ENCODE measurements around the gene OR6A2.
"Not testable (repeated sequence)": the region's sequence is repeated elsewhere in the genome, so short reads cannot be mapped to it uniquely, and the experiment has no call there.

OR6A2 gene

GRCh38 chr11:6799402-6799801 lies at the start of gene OR6A2:
OR6A2 (minus strand) TSS chr11:6799689; CDS start chr11:6795708, 3,981 bp downstream.
- DNase-seq = no peak

- DNase-seq = no peak
Observed at GRCh38 chr11:6845383-6845782, 45.9 kb upstream of the OR6A2 start, which contains the start of gene OR10A5. OR10A5 (plus strand) TSS chr11:6845683; CDS start chr11:6845683, 0 bp downstream.

- no peak for DNase-seq
Observed at GRCh38 chr11:6844356-6844755, 44.9 kb upstream of the OR6A2 start.

- no peak for DNase-seq
Observed at GRCh38 chr11:6843670-6844069, 44.2 kb upstream of the OR6A2 start.

- DNase-seq = no peak
Observed at GRCh38 chr11:6841694-6842093, 42.2 kb upstream of the OR6A2 start.

- DNase-seq = no peak
Observed at GRCh38 chr11:6834021-6834420, 34.5 kb upstream of the OR6A2 start.

GRCh38 chr11:6833356-6833755 lies 33.9 kb upstream of the OR6A2 start:
- no peak for DNase-seq

GRCh38 chr11:6828103-6828502 lies 28.6 kb upstream of the OR6A2 start:
- no peak for DNase-seq

GRCh38 chr11:6825231-6825744 lies 25.8 kb upstream of the OR6A2 start:
- no peak for DNase-seq

- DNase-seq = no peak
Observed at GRCh38 chr11:6824136-6824823, 24.8 kb upstream of the OR6A2 start.

GRCh38 chr11:6818967-6819366 lies 19.5 kb upstream of the OR6A2 start:
- no peak for DNase-seq

- DNase-seq = no peak
Observed at GRCh38 chr11:6817694-6818093, 18.2 kb upstream of the OR6A2 start.

GRCh38 chr11:6813656-6814055 lies 14.2 kb upstream of the OR6A2 start:
- DNase-seq = peak; percentile 71

- peak; percentile 63 for DNase-seq
Observed at GRCh38 chr11:6812390-6813005, 13.0 kb upstream of the OR6A2 start.

GRCh38 chr11:6801075-6801474 lies 1.6 kb upstream of the OR6A2 start:
- DNase-seq = not testable (repeated sequence)

GRCh38 chr11:6794639-6795038 lies 4.8 kb downstream of the OR6A2 start:
- no peak for DNase-seq

- DNase-seq = no peak
Observed at GRCh38 chr11:6790546-6790945, 8.9 kb downstream of the OR6A2 start.

GRCh38 chr11:6782720-6783119 lies 16.8 kb downstream of the OR6A2 start, which contains the start of gene OR2AG1:
OR2AG1 (plus strand) TSS chr11:6783020; CDS start chr11:6785038, 2,018 bp downstream.
- DNase-seq = no peak

- no peak for DNase-seq
Observed at GRCh38 chr11:6780829-6781228, 18.7 kb downstream of the OR6A2 start.

GRCh38 chr11:6778518-6778917 lies 21.0 kb downstream of the OR6A2 start:
- DNase-seq = no peak

- no peak for DNase-seq
Observed at GRCh38 chr11:6771926-6772893, 27.3 kb downstream of the OR6A2 start, which contains the start of gene OR2AG2. OR2AG2 (minus strand) TSS chr11:6771976; CDS start chr11:6768957, 3,019 bp downstream.

GRCh38 chr11:6757373-6757967 lies 42.0 kb downstream of the OR6A2 start:
- DNase-seq = peak; percentile 55

- DNase-seq = no peak
Observed at GRCh38 chr11:6755953-6756347, 43.5 kb downstream of the OR6A2 start.

Measured in kidney glomerular epithelial cell (primary cell).